Sigmoid colon (tissue), 4 donors: Measurements from ENCODE around the gene CYP11A1.

Experiments used
- CTCF ChIP-seq, 4 experiments: fragments of 450-650 bp in 3 of 4; fragments of 200-600 bp in 1 of 4; IDR thresholded peaks; one replicate each; pipeline ENCODE4 v1.5.1; 2016 to 2019; ENCODE audit warnings: antibody characterized with exemption in 4 of 4, mild to moderate bottlenecking in 3 of 4, moderate library complexity in 2 of 4
- EP300 ChIP-seq, 4 donors: sonication (generic); formaldehyde crosslinking; IDR thresholded peaks; one replicate each; pipeline ENCODE4 v1.6.1; 2017; ENCODE audit warnings: antibody characterized with exemption in 4 of 4
- POLR2A ChIP-seq, 2 donors: fragments of 450-650 bp; IDR thresholded peaks; one replicate each; pipeline ENCODE4 v1.6.1; 2016; ENCODE audit warnings: antibody characterized with exemption in 2 of 2, mild to moderate bottlenecking in 2 of 2, moderate library complexity in 2 of 2
- POLR2AphosphoS5 ChIP-seq, 4 donors: sonication (generic); formaldehyde crosslinking; IDR thresholded peaks; one replicate each; pipeline ENCODE4 v1.6.1; 2017; ENCODE audit warnings: antibody characterized with exemption in 4 of 4

DNA sequence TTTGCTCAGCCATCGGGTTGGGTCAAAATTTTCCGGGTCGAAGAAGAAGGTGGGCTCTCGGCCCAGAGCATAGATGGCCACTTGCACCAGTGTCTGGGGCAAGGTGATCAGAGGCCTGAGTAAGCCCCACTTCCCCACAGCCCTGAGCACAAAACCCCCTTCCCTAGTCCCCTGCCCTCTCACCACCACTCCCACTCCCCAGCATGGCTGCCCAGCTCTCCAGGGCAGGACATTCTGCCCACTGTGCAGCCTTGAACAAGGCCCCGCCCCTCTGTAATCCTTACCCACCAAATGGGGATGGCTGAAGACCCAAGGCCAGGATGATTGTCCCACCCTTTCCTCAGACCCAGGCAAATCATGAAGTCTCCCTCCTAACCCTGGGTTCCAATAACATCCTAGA is 28.8 kb downstream of the CYP11A1 start:
- TF ChIP-seq CTCF (IDR thresholded peaks at IDR 0.05) (no peak), EP300 (IDR thresholded peaks at IDR 0.05) (no peak), POLR2AphosphoS5 (IDR thresholded peaks at IDR 0.05) (no peak), POLR2A (IDR thresholded peaks at IDR 0.05) (no peak)
